ENCODE results near the gene GRIN3B. TPM values are rescaled to one million over a fixed set of nuclear protein-coding genes. Genes with fewer than 3 reads are reported as not detected.

Gene GRIN3B
- total and polyA plus RNA-seq, 5 donors from 2014 or later = not detected

- ATAC-seq (ENCODE audit: low read depth in 2 of 2) (no peak), DNase-seq (no peak)
- H3K4me3 ChIP-seq (ENCODE audit: low read depth, low read length) = no peak overlapping the region
- no peak overlapping the region for H3K27ac Mint-ChIP-seq
- H3K9me3 ChIP-seq (ENCODE audit: control insufficient read depth in 2 of 2, low read length in 2 of 2) = no peaks in the 10 kb centered on the region
- H3K27ac ChIP-seq (ENCODE audit: insufficient read depth, low read length, poor library complexity, severe bottlenecking) = no peak overlapping the region
- peaks cover 12% of the 10 kb centered on the region for H3K4me1 ChIP-seq (ENCODE audit: control insufficient read depth, insufficient read depth, low read length, poor library complexity, severe bottlenecking)
- H3K27me3 ChIP-seq (ENCODE audit: control insufficient read depth, insufficient read depth, low read length) = peaks cover 6% of the 10 kb centered on the region
- no peak overlapping the region for H3K4me3 Mint-ChIP-seq
- H3K4me1 Mint-ChIP-seq = peaks cover 0 to 20% (median 1%) of the 10 kb centered on the region in 4 donors
- peaks cover 27% of the 10 kb centered on the region for H3K27me3 Mint-ChIP-seq
- peaks cover 0 to 2% (median 0%) of the 10 kb centered on the region in 7 donors for H3K9me3 Mint-ChIP-seq
- H3K36me3 ChIP-seq (ENCODE audit: control insufficient read depth, insufficient read depth, low read length) = peaks cover 3% of the 10 kb centered on the region
- peaks cover 3% of the 10 kb centered on the region for H3K36me3 Mint-ChIP-seq
Measured at GRCh38 chr19:995051-995827, 5.0 kb upstream of the GRIN3B start.

- Histone ChIP-seq H3K27ac (ENCODE audit: insufficient read depth, low read length, poor library complexity, severe bottlenecking) (no peak overlapping the region), H3K36me3 (ENCODE audit: control insufficient read depth, insufficient read depth, low read length) (peaks cover 3% of the 10 kb centered on the region), H3K9me3 (ENCODE audit: control insufficient read depth in 2 of 2, low read length in 2 of 2) (no peaks in the 10 kb centered on the region), H3K27me3 (ENCODE audit: control insufficient read depth, insufficient read depth, low read length) (peaks cover 6% of the 10 kb centered on the region), H3K4me1 (ENCODE audit: control insufficient read depth, insufficient read depth, low read length, poor library complexity, severe bottlenecking) (peaks cover 19% of the 10 kb centered on the region), H3K4me3 (ENCODE audit: low read depth, low read length) (no peak overlapping the region)
- DNase-seq (peak; percentile 51 to 68 (median 63)), ATAC-seq (ENCODE audit: low read depth in 2 of 2) (peak in 1 of 2 donors; percentile 49)
- Mint-ChIP-seq H3K9me3 (peaks cover 0 to 2% (median 0%) of the 10 kb centered on the region in 7 donors), H3K4me3 (peak overlapping the region; percentile 25 to 81 (median 60)), H3K4me1 (peaks cover 0 to 24% (median 1%) of the 10 kb centered on the region in 4 donors), H3K27me3 (peaks cover 27% of the 10 kb centered on the region), H3K27ac (peak overlapping the region in 1 of 3 donors; percentile 82), H3K36me3 (peaks cover 3% of the 10 kb centered on the region)
Measured at GRCh38 chr19:996051-996838, 4.0 kb upstream of the GRIN3B start.

- no peaks in the 10 kb centered on the region for H3K9me3 ChIP-seq (ENCODE audit: control insufficient read depth in 2 of 2, low read length in 2 of 2)
- DNase-seq (no peak), ATAC-seq (ENCODE audit: low read depth in 2 of 2) (no peak)
- no peak overlapping the region for H3K4me3 ChIP-seq (ENCODE audit: low read depth, low read length)
- H3K4me1 ChIP-seq (ENCODE audit: control insufficient read depth, insufficient read depth, low read length, poor library complexity, severe bottlenecking) = peaks cover 25% of the 10 kb centered on the region
- H3K36me3 ChIP-seq (ENCODE audit: control insufficient read depth, insufficient read depth, low read length) = peaks cover 3% of the 10 kb centered on the region
- Mint-ChIP-seq H3K9me3 (peaks cover 0 to 2% (median 0%) of the 10 kb centered on the region in 7 donors), H3K4me3 (peak overlapping the region in 2 of 4 donors; percentile 35 to 67), H3K27me3 (peaks cover 37% of the 10 kb centered on the region), H3K4me1 (peaks cover 0 to 26% (median 1%) of the 10 kb centered on the region in 4 donors), H3K27ac (no peak overlapping the region), H3K36me3 (no peaks in the 10 kb centered on the region)
- no peak overlapping the region for H3K27ac ChIP-seq (ENCODE audit: insufficient read depth, low read length, poor library complexity, severe bottlenecking)
- peaks cover 6% of the 10 kb centered on the region for H3K27me3 ChIP-seq (ENCODE audit: control insufficient read depth, insufficient read depth, low read length)
Measured at GRCh38 chr19:998064-998463, 2.2 kb upstream of the GRIN3B start.

GRCh38 chr19:999379-999719 lies 870 bp upstream of the GRIN3B start:
- H3K27me3 ChIP-seq (ENCODE audit: control insufficient read depth, insufficient read depth, low read length) = peaks cover 6% of the 10 kb centered on the region
- peaks cover 37% of the 10 kb centered on the region for H3K27me3 Mint-ChIP-seq

GRCh38 chr19:1000591-1001537 lies 645 bp downstream of the GRIN3B start:
- Mint-ChIP-seq H3K27ac (peak overlapping the region in 1 of 3 donors; percentile 5), H3K36me3 (no peaks in the 10 kb centered on the region), H3K4me3 (peak overlapping the region in 1 of 4 donors; percentile 15), H3K4me1 (peaks cover 0 to 29% (median 1%) of the 10 kb centered on the region in 4 donors), H3K9me3 (peaks cover 0 to 2% (median 0%) of the 10 kb centered on the region in 7 donors), H3K27me3 (peaks cover 37% of the 10 kb centered on the region)
- Histone ChIP-seq H3K9me3 (ENCODE audit: control insufficient read depth in 2 of 2, low read length in 2 of 2) (no peaks in the 10 kb centered on the region), H3K4me1 (ENCODE audit: control insufficient read depth, insufficient read depth, low read length, poor library complexity, severe bottlenecking) (peaks cover 23% of the 10 kb centered on the region), H3K27me3 (ENCODE audit: control insufficient read depth, insufficient read depth, low read length) (peaks cover 6% of the 10 kb centered on the region), H3K36me3 (ENCODE audit: control insufficient read depth, insufficient read depth, low read length) (no peaks in the 10 kb centered on the region), H3K4me3 (ENCODE audit: low read depth, low read length) (no peak overlapping the region), H3K27ac (ENCODE audit: insufficient read depth, low read length, poor library complexity, severe bottlenecking) (no peak overlapping the region)
- no peak for DNase-seq
- ATAC-seq (ENCODE audit: low read depth in 2 of 2) = no peak

More at GRCh38 chr19:999379-999719, 870 bp upstream of the GRIN3B start:
- H3K36me3 ChIP-seq (ENCODE audit: control insufficient read depth, insufficient read depth, low read length) = no peaks in the 10 kb centered on the region
- no peaks in the 10 kb centered on the region for H3K9me3 ChIP-seq (ENCODE audit: control insufficient read depth in 2 of 2, low read length in 2 of 2)
- Mint-ChIP-seq H3K27ac (peak overlapping the region in 1 of 3 donors; percentile 35), H3K4me3 (peak overlapping the region in 2 of 4 donors; percentile 73 to 76), H3K4me1 (peaks cover 0 to 26% (median 1%) of the 10 kb centered on the region in 4 donors), H3K9me3 (peaks cover 0 to 2% (median 0%) of the 10 kb centered on the region in 7 donors), H3K36me3 (no peaks in the 10 kb centered on the region)
- ATAC-seq (ENCODE audit: low read depth in 2 of 2) (no peak), DNase-seq (no peak)
- no peak overlapping the region for H3K4me3 ChIP-seq (ENCODE audit: low read depth, low read length)
- H3K4me1 ChIP-seq (ENCODE audit: control insufficient read depth, insufficient read depth, low read length, poor library complexity, severe bottlenecking) = peaks cover 25% of the 10 kb centered on the region
- H3K27ac ChIP-seq (ENCODE audit: insufficient read depth, low read length, poor library complexity, severe bottlenecking) = no peak overlapping the region

GRCh38 chr19:1001538-1002166 lies 1.4 kb downstream of the GRIN3B start:
- Histone ChIP-seq H3K4me1 (ENCODE audit: control insufficient read depth, insufficient read depth, low read length, poor library complexity, severe bottlenecking) (peaks cover 15% of the 10 kb centered on the region), H3K27ac (ENCODE audit: insufficient read depth, low read length, poor library complexity, severe bottlenecking) (no peak overlapping the region), H3K9me3 (ENCODE audit: control insufficient read depth in 2 of 2, low read length in 2 of 2) (no peaks in the 10 kb centered on the region), H3K4me3 (ENCODE audit: low read depth, low read length) (no peak overlapping the region), H3K27me3 (ENCODE audit: control insufficient read depth, insufficient read depth, low read length) (peaks cover 6% of the 10 kb centered on the region), H3K36me3 (ENCODE audit: control insufficient read depth, insufficient read depth, low read length) (no peaks in the 10 kb centered on the region)
- no peak overlapping the region for H3K4me3 Mint-ChIP-seq
- peaks cover 32% of the 10 kb centered on the region for H3K27me3 Mint-ChIP-seq
- DNase-seq (peak; percentile 51 to 66 (median 55)), ATAC-seq (ENCODE audit: low read depth in 2 of 2) (peak; percentile 61 to 62)
- no peak overlapping the region for H3K27ac Mint-ChIP-seq
- peaks cover 0 to 24% (median 0%) of the 10 kb centered on the region in 4 donors for H3K4me1 Mint-ChIP-seq
- peaks cover 0 to 1% (median 0%) of the 10 kb centered on the region in 7 donors for H3K9me3 Mint-ChIP-seq
- H3K36me3 Mint-ChIP-seq = no peaks in the 10 kb centered on the region
